K562 (cell line): ENCODE measurements around the gene ERRFI1.

Experiments
- ATF4 ChIP-seq: fragments of 450-650 bp; formaldehyde crosslinking; IDR thresholded peaks from 2 replicates; pipeline ENCODE4 v1.4.0; 2022; ENCODE audit warnings: mild to moderate bottlenecking, moderate library complexity
- EP300 ChIP-seq: IDR thresholded peaks from 2 replicates; pipeline ENCODE4 v1.6.1; 2012; ENCODE audit warnings: low read length, improper control_type of control experiment
- EZH2 ChIP-seq: IDR thresholded peaks from 2 replicates; pipeline ENCODE4 v1.6.1; 2012; ENCODE audit warnings: low read depth, mild to moderate bottlenecking, inconsistent platforms, low read length, borderline replicate concordance
- FOXA3 ChIP-seq, 2 experiments: fragments of 450-650 bp in 1 of 2; sonication (generic) in 1 of 2; formaldehyde crosslinking; IDR thresholded peaks in 1 of 2; conservative IDR thresholded peaks in 1 of 2; 2 replicates each; pipeline versions ENCODE4 v1.4.0 to v1.8.0; 2020 to 2022; ENCODE audit warnings: mild to moderate bottlenecking in 2 of 2, missing genetic modification reagents in 1 of 2
- MNT ChIP-seq, 2 experiments: fragments of 450-650 bp; conservative IDR thresholded peaks; 2 replicates each; pipeline ENCODE4 v1.6.1; 2017; ENCODE audit warnings: mild to moderate bottlenecking in 2 of 2, moderate library complexity in 2 of 2
- USF2 ChIP-seq: sonication (generic); formaldehyde crosslinking; IDR thresholded peaks from 2 replicates; pipeline ENCODE4 v1.5.0; 2020; ENCODE audit warnings: missing genetic modification reagents
- ZBTB33 ChIP-seq: sonication (generic); formaldehyde crosslinking; IDR thresholded peaks from 2 replicates; pipeline ENCODE4 v1.8.1; 2023; ENCODE audit warnings: mild to moderate bottlenecking, missing genetic modification reagents
- ZNF24 ChIP-seq: fragments of 450-650 bp; IDR thresholded peaks from 2 replicates; pipeline ENCODE4 v1.6.1; 2016

GRCh38 chr1:7987528-7987927 lies 38.6 kb downstream of the ERRFI1 start:
- TF ChIP-seq ZNF24 (no peak), ATF4 (CRISPR knock-in tag) (no peak), EZH2 (no peak), MNT (conservative IDR thresholded peaks at IDR 0.05) (no peak), USF2 (CRISPR knock-in tag) (no peak), FOXA3 (CRISPR knock-in tag; conservative IDR thresholded peaks at IDR 0.05 in 1 of 2, IDR thresholded peaks at IDR 0.05 in 1 of 2) (no peak), EP300 (no peak), ZBTB33 (CRISPR knock-in tag) (no peak)
